Endothelial cell (in vitro differentiated cells): ENCODE measurements around the gene FXYD5. TPM values are rescaled to one million over a fixed set of nuclear protein-coding genes. Genes with fewer than 3 reads are reported as not detected.

Experiments
- DNase-seq: peaks from one replicate; pipeline ENCODE4 v3.0.0; 2021; ENCODE audit warnings: low spot score
- H3K27ac Mint-ChIP-seq: one replicate; pipeline ENCODE4 v1.8.0; 2021; ENCODE audit warnings: mixed read lengths, inconsistent platforms; ENCODE audit not compliant: unreplicated experiment
- H3K27me3 Mint-ChIP-seq: one replicate; pipeline ENCODE4 v1.8.0; 2021; ENCODE audit warnings: mild to moderate bottlenecking, moderate library complexity, mixed read lengths, inconsistent platforms; ENCODE audit not compliant: unreplicated experiment
- H3K36me3 Mint-ChIP-seq: one replicate; pipeline ENCODE4 v1.8.0; 2021; ENCODE audit warnings: mild to moderate bottlenecking, low read depth, mixed read lengths, inconsistent platforms; ENCODE audit not compliant: unreplicated experiment
- H3K4me1 Mint-ChIP-seq: one replicate; pipeline ENCODE4 v1.8.0; 2021; ENCODE audit warnings: mild to moderate bottlenecking, mixed read lengths, inconsistent platforms; ENCODE audit not compliant: unreplicated experiment
- H3K4me3 Mint-ChIP-seq: one replicate; pipeline ENCODE4 v1.8.0; 2021; ENCODE audit warnings: mild to moderate bottlenecking, mixed read lengths, inconsistent platforms; ENCODE audit not compliant: unreplicated experiment
- H3K9me3 Mint-ChIP-seq: one replicate; pipeline ENCODE4 v1.8.0; 2021; ENCODE audit warnings: mixed read lengths, inconsistent platforms; ENCODE audit not compliant: unreplicated experiment
- CTCF ChIP-seq: fragments of 200-600 bp; sonication (generic); IDR thresholded peaks from one replicate; pipeline ENCODE4 v1.5.0; 2021; ENCODE audit warnings: antibody characterized with exemption; ENCODE audit not compliant: unreplicated experiment
- total RNA-seq: library from RNA; stranded (reverse); fragmentation: NEBNext Ultra II Directional; extraction: Animal tissue kit (Norgen Biotek cat#: 25700); gene quantifications from one replicate; pipeline ENCODE4 v1.2.1, GENCODE V29; 2021; ENCODE audit not compliant: unreplicated experiment

Gene FXYD5
- total RNA-seq, 1 donor from 2014 or later, result 78.7 TPM

- H3K27me3 Mint-ChIP-seq, result peaks cover 7% of the 10 kb centered on the region
- no peaks in the 10 kb centered on the region for H3K9me3 Mint-ChIP-seq
- peak overlapping the region; percentile 42 for H3K4me3 Mint-ChIP-seq
- no peak overlapping the region for H3K27ac Mint-ChIP-seq
- no peaks in the 10 kb centered on the region for H3K36me3 Mint-ChIP-seq
- H3K4me1 Mint-ChIP-seq, result peaks cover 5% of the 10 kb centered on the region
- TF ChIP-seq CTCF, result peak; percentile 81
- peak; percentile 72 for DNase-seq
Observed at GRCh38 chr19:35142606-35143230, 11.8 kb upstream of the FXYD5 start.

- no peaks in the 10 kb centered on the region for H3K36me3 Mint-ChIP-seq
- no peaks in the 10 kb centered on the region for H3K9me3 Mint-ChIP-seq
- peak; percentile 65 for TF ChIP-seq CTCF
- peak; percentile 26 for DNase-seq
- H3K4me1 Mint-ChIP-seq, result peaks cover 5% of the 10 kb centered on the region
- H3K27me3 Mint-ChIP-seq, result peaks cover 6% of the 10 kb centered on the region
- peak within 1 kb of the TSS; percentile 42 for H3K4me3 Mint-ChIP-seq
- H3K27ac Mint-ChIP-seq, result no peak within 1 kb of the TSS
Observed at GRCh38 chr19:35143231-35143715, 11.3 kb upstream of the FXYD5 start, which contains the start of gene FXYD7. FXYD7 (plus strand) TSS chr19:35143255; CDS start chr19:35143334, 79 bp downstream.

GRCh38 chr19:35143818-35144217, 10.7 kb upstream of the FXYD5 start:
- Mint-ChIP-seq H3K4me1 (peaks cover 5% of the 10 kb centered on the region), H3K27me3 (peaks cover 6% of the 10 kb centered on the region), H3K27ac (no peak overlapping the region), H3K9me3 (no peaks in the 10 kb centered on the region), H3K4me3 (no peak overlapping the region), H3K36me3 (no peaks in the 10 kb centered on the region)
- no peak for DNase-seq
- no peak for TF ChIP-seq CTCF

- Mint-ChIP-seq H3K4me1 (peaks cover 5% of the 10 kb centered on the region), H3K4me3 (no peak overlapping the region), H3K27ac (no peak overlapping the region), H3K9me3 (no peaks in the 10 kb centered on the region), H3K27me3 (peaks cover 9% of the 10 kb centered on the region), H3K36me3 (no peaks in the 10 kb centered on the region)
- DNase-seq, result no peak
- no peak for TF ChIP-seq CTCF
Observed at GRCh38 chr19:35144259-35144599, 10.3 kb upstream of the FXYD5 start.

GRCh38 chr19:35144600-35145436, 9.7 kb upstream of the FXYD5 start:
- no peaks in the 10 kb centered on the region for H3K9me3 Mint-ChIP-seq
- H3K27ac Mint-ChIP-seq, result no peak overlapping the region
- H3K27me3 Mint-ChIP-seq, result peaks cover 9% of the 10 kb centered on the region
- TF ChIP-seq CTCF, result no peak
- H3K4me1 Mint-ChIP-seq, result peaks cover 5% of the 10 kb centered on the region
- H3K36me3 Mint-ChIP-seq, result no peaks in the 10 kb centered on the region
- DNase-seq, result peak; percentile 14
- H3K4me3 Mint-ChIP-seq, result no peak overlapping the region
